Gastroesophageal sphincter (tissue), 4 donors: ENCODE measurements around the gene ASB10. TPM values are rescaled to one million over a fixed set of nuclear protein-coding genes. Genes with fewer than 3 reads are reported as not detected.

Experiments
- ATAC-seq: fragments of 150-250 bp; one replicate; pipeline ENCODE4 v1.9.1; 2016; ENCODE audit warnings: mild to moderate bottlenecking, moderate library complexity
- H3K27ac ChIP-seq, 4 donors: fragments of 200-600 bp; sonication (generic) in 3 of 4; 1 replicate in 3 of 4; 2 replicates in 1 of 4; pipeline ENCODE4 v1.5.1; 2016 to 2019
- H3K27me3 ChIP-seq: fragments of 200-600 bp; sonication (generic); one replicate; pipeline ENCODE4 v1.5.1; 2019
- H3K36me3 ChIP-seq, 2 donors: fragments of 200-600 bp; sonication (generic); one replicate each; pipeline ENCODE4 v1.5.1; 2019; ENCODE audit warnings: control low read depth in 1 of 2
- H3K4me1 ChIP-seq, 3 donors: fragments of 200-600 bp; sonication (generic); 1 replicate in 2 of 3; 2 replicates in 1 of 3; pipeline ENCODE4 v1.5.1; 2016 to 2019; ENCODE audit warnings: control low read depth in 2 of 3
- H3K4me3 ChIP-seq, 2 donors: fragments of 200-600 bp; sonication (generic); one replicate each; pipeline ENCODE4 v1.5.1; 2019; ENCODE audit warnings: mild to moderate bottlenecking in 1 of 2, moderate library complexity in 1 of 2
- H3K9me3 ChIP-seq, 3 donors: fragments of 200-600 bp; sonication (generic); one replicate each; pipeline ENCODE4 v1.5.1; 2017 to 2019; ENCODE audit warnings: control low read depth in 2 of 3
- CTCF ChIP-seq, 4 experiments: fragments of 200-600 bp in 2 of 4; fragments of 450-650 bp in 2 of 4; sonication (generic) in 1 of 4; IDR thresholded peaks; one replicate each; pipeline ENCODE4 v1.5.1; 2017 to 2019; ENCODE audit warnings: antibody characterized with exemption in 4 of 4, mild to moderate bottlenecking in 2 of 4, moderate library complexity in 2 of 4
- EP300 ChIP-seq: sonication (generic); formaldehyde crosslinking; IDR thresholded peaks from one replicate; pipeline ENCODE4 v1.6.1; 2017; ENCODE audit warnings: antibody characterized with exemption, mild to moderate bottlenecking
- POLR2A ChIP-seq, 2 donors: fragments of 450-650 bp; IDR thresholded peaks; one replicate each; pipeline ENCODE4 v1.6.1; 2017; ENCODE audit warnings: antibody characterized with exemption in 2 of 2, mild to moderate bottlenecking in 2 of 2, moderate library complexity in 1 of 2
- POLR2AphosphoS5 ChIP-seq: sonication (generic); formaldehyde crosslinking; IDR thresholded peaks from one replicate; pipeline ENCODE4 v1.6.1; 2017; ENCODE audit warnings: antibody characterized with exemption
- WGBS, 2 donors: methylation state at CpG; one replicate each; pipeline ENCODE4 v1.1.5; 2018; ENCODE audit warnings: low coverage in 1 of 2; 5-methylcytosine and 5-hydroxymethylcytosine counted together
- total RNA-seq, 4 donors: library from RNA; depleted of rRNA; stranded (reverse); fragments of >200 nt; gene quantifications; one replicate each; pipeline ENCODE4 v1.1.0, GENCODE V29; 2016

ASB10 gene
- total RNA-seq, 4 donors from 2014 or later, result not detected

DNA sequence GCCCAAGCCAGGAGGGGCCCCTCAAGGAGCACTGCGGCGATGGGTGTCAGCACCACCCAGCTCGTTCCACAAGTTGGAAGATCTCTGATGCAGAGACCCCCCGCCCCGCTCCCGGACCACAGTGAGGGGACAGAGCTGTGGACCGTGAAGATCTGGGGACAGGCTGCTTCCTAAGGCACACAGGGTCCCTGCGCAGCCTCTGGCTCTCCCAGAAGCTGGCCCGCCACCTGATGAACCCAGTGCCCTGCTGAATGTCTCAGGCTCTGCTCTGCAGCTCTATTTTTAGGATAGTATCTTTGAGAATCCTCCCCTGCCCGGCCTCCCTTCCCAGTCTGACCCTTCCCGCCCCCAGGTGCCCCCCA lies 49.3 kb downstream of the ASB10 start:
- Histone ChIP-seq H3K9me3 (no peaks in the 10 kb centered on the region), H3K4me3 (no peak overlapping the region), H3K36me3 (peaks cover 0 to 100% of the 10 kb centered on the region in 2 donors), H3K27me3 (no peaks in the 10 kb centered on the region), H3K27ac (no peak overlapping the region), H3K4me1 (no peaks in the 10 kb centered on the region)
- no CpG with 5 or more reads among the region's 11 CpGs for WGBS, 2 donors
- TF ChIP-seq POLR2AphosphoS5 (no peak), CTCF (IDR thresholded peaks at IDR 0.05) (no peak), EP300 (no peak), POLR2A (IDR thresholded peaks at IDR 0.05) (no peak)
- no peak for ATAC-seq

DNA sequence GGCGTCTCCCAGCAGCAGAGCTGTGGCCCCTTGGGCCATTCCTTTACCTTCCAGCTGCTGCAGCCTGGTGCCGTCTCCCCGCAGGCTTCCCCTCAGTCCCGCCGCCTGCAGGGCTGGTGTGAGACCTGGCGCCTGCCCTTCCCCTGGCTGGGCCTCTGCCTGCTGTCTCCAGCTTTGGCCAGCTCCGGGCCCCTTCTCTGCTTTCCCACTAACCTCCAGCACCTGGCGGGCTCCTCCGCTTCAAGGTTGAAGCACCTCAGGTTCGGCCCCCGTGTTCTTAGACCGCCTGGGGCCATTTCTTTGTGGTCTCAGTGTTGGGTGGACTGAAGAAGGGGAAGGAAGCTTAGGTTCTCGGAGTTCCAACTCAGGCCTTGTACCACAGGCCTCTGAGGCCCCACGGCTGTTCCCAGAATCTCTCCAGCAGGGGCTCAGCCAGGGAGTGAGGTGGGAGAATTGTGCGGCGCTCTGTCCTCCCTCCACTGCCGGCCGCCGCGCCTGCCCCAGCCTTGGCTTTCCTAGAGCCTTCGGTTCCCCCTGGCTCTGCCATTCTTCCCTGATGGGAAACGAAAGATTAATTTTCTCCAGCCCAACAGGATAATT lies 49.9 kb downstream of the ASB10 start:
- no peak overlapping the region for H3K27ac ChIP-seq
- TF ChIP-seq POLR2A (IDR thresholded peaks at IDR 0.05) (no peak), CTCF (IDR thresholded peaks at IDR 0.05) (no peak), POLR2AphosphoS5 (no peak), EP300 (no peak)
- 91 to 100% methylated on average over 3 to 15 of the region's 22 CpGs for WGBS, 2 donors
- no peak overlapping the region for H3K4me3 ChIP-seq
- H3K4me1 ChIP-seq, result no peaks in the 10 kb centered on the region
- no peaks in the 10 kb centered on the region for H3K9me3 ChIP-seq
- no peaks in the 10 kb centered on the region for H3K27me3 ChIP-seq
- no peak for ATAC-seq
- peaks cover 0 to 100% of the 10 kb centered on the region in 2 donors for H3K36me3 ChIP-seq

DNA sequence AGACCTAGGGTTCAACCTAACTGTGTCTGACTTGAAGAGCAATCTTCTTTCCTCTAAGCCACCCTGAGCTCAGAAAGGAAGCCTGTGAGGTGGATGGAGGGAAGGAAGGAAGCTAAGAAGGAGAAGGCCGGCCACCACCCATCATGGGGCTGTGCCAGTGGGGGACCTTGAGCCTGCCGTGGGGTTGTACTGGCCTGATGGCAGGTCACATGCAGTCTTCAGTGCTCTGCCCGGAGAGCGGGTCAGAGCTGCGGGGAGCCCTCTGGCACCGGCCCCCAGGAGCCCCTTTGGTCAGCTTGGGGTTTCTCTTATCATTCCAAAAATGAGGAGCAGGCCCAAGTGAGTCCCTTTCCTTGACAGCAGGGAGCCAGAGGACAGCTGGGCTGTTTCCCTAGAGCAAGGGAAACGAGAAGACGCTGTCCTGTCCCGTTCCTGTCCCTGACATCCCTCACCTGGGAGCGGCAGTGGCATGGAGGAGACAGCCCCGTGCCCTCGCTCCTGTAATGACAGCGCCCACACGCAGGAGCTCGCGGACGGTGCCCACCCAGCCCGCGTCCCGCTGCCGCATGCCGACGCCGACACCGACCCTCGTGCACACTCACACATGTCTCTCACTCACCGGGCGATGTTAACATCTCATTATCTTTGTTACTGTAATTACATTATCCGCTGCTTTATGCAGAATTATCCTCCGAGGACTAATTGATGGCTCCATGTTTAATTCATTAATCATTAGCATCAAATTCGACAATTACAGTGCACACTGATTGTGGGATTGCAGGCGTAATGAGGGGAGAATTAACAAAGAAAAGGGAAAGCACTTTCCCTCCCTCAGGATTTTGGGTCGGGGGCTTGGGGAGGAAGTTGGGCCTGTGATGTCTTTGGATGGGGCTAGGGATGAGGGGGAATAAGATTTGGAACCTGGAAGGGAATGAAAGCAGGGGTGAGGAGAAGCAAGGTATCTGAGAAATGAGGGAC lies 50.9 kb downstream of the ASB10 start:
- no peak for TF ChIP-seq CTCF (IDR thresholded peaks at IDR 0.05)
- WGBS, 2 donors, result 90 to 91% methylated on average over 17 to 30 of the region's 33 CpGs
- no peak for ATAC-seq
- peaks cover 0 to 8% (median 0%) of the 10 kb centered on the region in 3 donors for H3K4me1 ChIP-seq
- H3K4me3 ChIP-seq, result no peak overlapping the region
- H3K27ac ChIP-seq, result no peak overlapping the region
- H3K27me3 ChIP-seq, result no peaks in the 10 kb centered on the region
- no peaks in the 10 kb centered on the region for H3K9me3 ChIP-seq
- peaks cover 0 to 100% of the 10 kb centered on the region in 2 donors for H3K36me3 ChIP-seq

GRCh38 chr7:151135525-151135845 lies 51.6 kb downstream of the ASB10 start:
- Histone ChIP-seq H3K36me3 (peaks cover 0 to 100% of the 10 kb centered on the region in 2 donors), H3K27me3 (no peaks in the 10 kb centered on the region), H3K9me3 (no peaks in the 10 kb centered on the region), H3K4me1 (peaks cover 0 to 8% (median 0%) of the 10 kb centered on the region in 3 donors), H3K4me3 (no peak overlapping the region), H3K27ac (no peak overlapping the region)
- TF ChIP-seq CTCF (IDR thresholded peaks at IDR 0.05), result no peak
- no peak for TF ChIP-seq POLR2AphosphoS5
- no peak for TF ChIP-seq POLR2A (IDR thresholded peaks at IDR 0.05)
- no peak for TF ChIP-seq EP300
- no peak for ATAC-seq
- WGBS, 2 donors, result 89 to 100% methylated on average over 1 to 3 of the region's 5 CpGs
